ENCODE data around the gene TNFSF9.

The TNFSF9 gene

GRCh38 chr19:6522712-6523111 is 8.1 kb upstream of the TNFSF9 start:
- Histone ChIP-seq H3K36me3 (ENCODE audit: control insufficient read depth in 2 of 2, insufficient read depth in 2 of 2, low read length in 2 of 2) (no peaks in the 10 kb centered on the region), H3K27me3 (ENCODE audit: control insufficient read depth in 2 of 2, insufficient read depth in 2 of 2, low read length in 2 of 2) (no peaks in the 10 kb centered on the region), H3K4me1 (ENCODE audit: control insufficient read depth in 2 of 2, insufficient read depth in 2 of 2, low read length in 2 of 2) (no peaks in the 10 kb centered on the region), H3K27ac (ENCODE audit: low read depth in 2 of 2, low read length in 2 of 2) (no peak overlapping the region), H3K9ac (ENCODE audit: low read depth in 1 of 2, low read length in 2 of 2) (no peak overlapping the region), H3K9me3 (ENCODE audit: control insufficient read depth in 2 of 2, low read length in 2 of 2) (no peaks in the 10 kb centered on the region), H3K4me3 (ENCODE audit: low read length in 2 of 2) (no peak overlapping the region)

GRCh38 chr19:6524311-6524710 is 6.5 kb upstream of the TNFSF9 start:
- H3K4me3 ChIP-seq (ENCODE audit: low read length in 2 of 2) = no peak overlapping the region
- no peak overlapping the region for H3K27ac ChIP-seq (ENCODE audit: low read depth in 2 of 2, low read length in 2 of 2)
- no peaks in the 10 kb centered on the region for H3K27me3 ChIP-seq (ENCODE audit: control insufficient read depth in 2 of 2, insufficient read depth in 2 of 2, low read length in 2 of 2)
- no peaks in the 10 kb centered on the region for H3K9me3 ChIP-seq (ENCODE audit: control insufficient read depth in 2 of 2, low read length in 2 of 2)
- H3K36me3 ChIP-seq (ENCODE audit: control insufficient read depth in 2 of 2, insufficient read depth in 2 of 2, low read length in 2 of 2) = no peaks in the 10 kb centered on the region
- H3K4me1 ChIP-seq (ENCODE audit: control insufficient read depth in 2 of 2, insufficient read depth in 2 of 2, low read length in 2 of 2) = peaks cover 0 to 3% of the 10 kb centered on the region in 2 donors
- H3K9ac ChIP-seq (ENCODE audit: low read depth in 1 of 2, low read length in 2 of 2) = no peak overlapping the region

GRCh38 chr19:6527893-6528543 is 2.8 kb upstream of the TNFSF9 start:
- Histone ChIP-seq H3K4me3 (ENCODE audit: low read length in 2 of 2) (no peak overlapping the region), H3K27me3 (ENCODE audit: control insufficient read depth in 2 of 2, insufficient read depth in 2 of 2, low read length in 2 of 2) (peaks cover 8 to 17% of the 10 kb centered on the region in 2 donors), H3K4me1 (ENCODE audit: control insufficient read depth in 2 of 2, insufficient read depth in 2 of 2, low read length in 2 of 2) (peaks cover 9 to 10% of the 10 kb centered on the region in 2 donors), H3K9me3 (ENCODE audit: control insufficient read depth in 2 of 2, low read length in 2 of 2) (no peaks in the 10 kb centered on the region), H3K9ac (ENCODE audit: low read depth in 1 of 2, low read length in 2 of 2) (no peak overlapping the region), H3K36me3 (ENCODE audit: control insufficient read depth in 2 of 2, insufficient read depth in 2 of 2, low read length in 2 of 2) (no peaks in the 10 kb centered on the region), H3K27ac (ENCODE audit: low read depth in 2 of 2, low read length in 2 of 2) (no peak overlapping the region)

- no peak overlapping the region for H3K4me3 ChIP-seq (ENCODE audit: low read length in 2 of 2)
- peaks cover 8 to 17% of the 10 kb centered on the region in 2 donors for H3K27me3 ChIP-seq (ENCODE audit: control insufficient read depth in 2 of 2, insufficient read depth in 2 of 2, low read length in 2 of 2)
- H3K4me1 ChIP-seq (ENCODE audit: control insufficient read depth in 2 of 2, insufficient read depth in 2 of 2, low read length in 2 of 2) = peaks cover 9 to 10% of the 10 kb centered on the region in 2 donors
- no peak overlapping the region for H3K27ac ChIP-seq (ENCODE audit: low read depth in 2 of 2, low read length in 2 of 2)
- H3K9me3 ChIP-seq (ENCODE audit: control insufficient read depth in 2 of 2, low read length in 2 of 2) = no peaks in the 10 kb centered on the region
- no peak overlapping the region for H3K9ac ChIP-seq (ENCODE audit: low read depth in 1 of 2, low read length in 2 of 2)
- H3K36me3 ChIP-seq (ENCODE audit: control insufficient read depth in 2 of 2, insufficient read depth in 2 of 2, low read length in 2 of 2) = no peaks in the 10 kb centered on the region
Observed at GRCh38 chr19:6528544-6529121, 2.2 kb upstream of the TNFSF9 start.

- Histone ChIP-seq H3K4me3 (ENCODE audit: low read length in 2 of 2) (no peak overlapping the region), H3K36me3 (ENCODE audit: control insufficient read depth in 2 of 2, insufficient read depth in 2 of 2, low read length in 2 of 2) (no peaks in the 10 kb centered on the region), H3K27ac (ENCODE audit: low read depth in 2 of 2, low read length in 2 of 2) (no peak overlapping the region), H3K9ac (ENCODE audit: low read depth in 1 of 2, low read length in 2 of 2) (no peak overlapping the region), H3K4me1 (ENCODE audit: control insufficient read depth in 2 of 2, insufficient read depth in 2 of 2, low read length in 2 of 2) (peaks cover 9 to 10% of the 10 kb centered on the region in 2 donors), H3K27me3 (ENCODE audit: control insufficient read depth in 2 of 2, insufficient read depth in 2 of 2, low read length in 2 of 2) (peaks cover 8 to 17% of the 10 kb centered on the region in 2 donors), H3K9me3 (ENCODE audit: control insufficient read depth in 2 of 2, low read length in 2 of 2) (no peaks in the 10 kb centered on the region)
Observed at GRCh38 chr19:6529351-6529750, 1.5 kb upstream of the TNFSF9 start.

- Histone ChIP-seq H3K9ac (ENCODE audit: low read depth in 1 of 2, low read length in 2 of 2) (no peak overlapping the region), H3K27ac (ENCODE audit: low read depth in 2 of 2, low read length in 2 of 2) (no peak overlapping the region), H3K9me3 (ENCODE audit: control insufficient read depth in 2 of 2, low read length in 2 of 2) (no peaks in the 10 kb centered on the region), H3K4me1 (ENCODE audit: control insufficient read depth in 2 of 2, insufficient read depth in 2 of 2, low read length in 2 of 2) (peaks cover 9 to 10% of the 10 kb centered on the region in 2 donors), H3K36me3 (ENCODE audit: control insufficient read depth in 2 of 2, insufficient read depth in 2 of 2, low read length in 2 of 2) (no peaks in the 10 kb centered on the region), H3K4me3 (ENCODE audit: low read length in 2 of 2) (peak overlapping the region in 1 of 2 donors; percentile 85), H3K27me3 (ENCODE audit: control insufficient read depth in 2 of 2, insufficient read depth in 2 of 2, low read length in 2 of 2) (peaks cover 8 to 17% of the 10 kb centered on the region in 2 donors)
Observed at GRCh38 chr19:6529937-6530385, 865 bp upstream of the TNFSF9 start.

- no peaks in the 10 kb centered on the region for H3K9me3 ChIP-seq (ENCODE audit: control insufficient read depth in 2 of 2, low read length in 2 of 2)
- peaks cover 9 to 12% of the 10 kb centered on the region in 2 donors for H3K4me1 ChIP-seq (ENCODE audit: control insufficient read depth in 2 of 2, insufficient read depth in 2 of 2, low read length in 2 of 2)
- H3K36me3 ChIP-seq (ENCODE audit: control insufficient read depth in 2 of 2, insufficient read depth in 2 of 2, low read length in 2 of 2) = peaks cover 0 to 2% of the 10 kb centered on the region in 2 donors
- H3K27me3 ChIP-seq (ENCODE audit: control insufficient read depth in 2 of 2, insufficient read depth in 2 of 2, low read length in 2 of 2) = peaks cover 8 to 17% of the 10 kb centered on the region in 2 donors
- H3K4me3 ChIP-seq (ENCODE audit: low read length in 2 of 2) = peak overlapping the region; percentile 63 to 85
- H3K27ac ChIP-seq (ENCODE audit: low read depth in 2 of 2, low read length in 2 of 2) = no peak overlapping the region
- H3K9ac ChIP-seq (ENCODE audit: low read depth in 1 of 2, low read length in 2 of 2) = peak overlapping the region; percentile 47 to 70
Observed at GRCh38 chr19:6531163-6531955, 533 bp downstream of the TNFSF9 start.

- no peaks in the 10 kb centered on the region for H3K9me3 ChIP-seq (ENCODE audit: control insufficient read depth in 2 of 2, low read length in 2 of 2)
- H3K4me1 ChIP-seq (ENCODE audit: control insufficient read depth in 2 of 2, insufficient read depth in 2 of 2, low read length in 2 of 2) = peaks cover 9 to 14% of the 10 kb centered on the region in 2 donors
- H3K4me3 ChIP-seq (ENCODE audit: low read length in 2 of 2) = peak overlapping the region in 1 of 2 donors; percentile 85
- H3K9ac ChIP-seq (ENCODE audit: low read depth in 1 of 2, low read length in 2 of 2) = no peak overlapping the region
- no peak overlapping the region for H3K27ac ChIP-seq (ENCODE audit: low read depth in 2 of 2, low read length in 2 of 2)
- H3K36me3 ChIP-seq (ENCODE audit: control insufficient read depth in 2 of 2, insufficient read depth in 2 of 2, low read length in 2 of 2) = peaks cover 0 to 2% of the 10 kb centered on the region in 2 donors
- peaks cover 8 to 17% of the 10 kb centered on the region in 2 donors for H3K27me3 ChIP-seq (ENCODE audit: control insufficient read depth in 2 of 2, insufficient read depth in 2 of 2, low read length in 2 of 2)
Observed at GRCh38 chr19:6531956-6532243, 1.1 kb downstream of the TNFSF9 start.

- Histone ChIP-seq H3K4me1 (ENCODE audit: control insufficient read depth in 2 of 2, insufficient read depth in 2 of 2, low read length in 2 of 2) (peaks cover 9 to 14% of the 10 kb centered on the region in 2 donors), H3K27ac (ENCODE audit: low read depth in 2 of 2, low read length in 2 of 2) (no peak overlapping the region), H3K4me3 (ENCODE audit: low read length in 2 of 2) (peak overlapping the region; percentile 10 to 85), H3K9me3 (ENCODE audit: control insufficient read depth in 2 of 2, low read length in 2 of 2) (no peaks in the 10 kb centered on the region), H3K36me3 (ENCODE audit: control insufficient read depth in 2 of 2, insufficient read depth in 2 of 2, low read length in 2 of 2) (peaks cover 0 to 2% of the 10 kb centered on the region in 2 donors), H3K9ac (ENCODE audit: low read depth in 1 of 2, low read length in 2 of 2) (no peak overlapping the region), H3K27me3 (ENCODE audit: control insufficient read depth in 2 of 2, insufficient read depth in 2 of 2, low read length in 2 of 2) (peaks cover 8 to 17% of the 10 kb centered on the region in 2 donors)
Observed at GRCh38 chr19:6532244-6532999, 1.6 kb downstream of the TNFSF9 start.
